Colon (tissue), 2 donors: ENCODE measurements around the gene SEMA6C.

Experiments used
- FAIRE-seq: peaks from 2 replicates; lab custom pipeline; 2012; peaks lifted over from hg19 to GRCh38; lab: Jason Lieb, UNC
- donor health status: control.
- donor health status: control.

The SEMA6C gene

DNA sequence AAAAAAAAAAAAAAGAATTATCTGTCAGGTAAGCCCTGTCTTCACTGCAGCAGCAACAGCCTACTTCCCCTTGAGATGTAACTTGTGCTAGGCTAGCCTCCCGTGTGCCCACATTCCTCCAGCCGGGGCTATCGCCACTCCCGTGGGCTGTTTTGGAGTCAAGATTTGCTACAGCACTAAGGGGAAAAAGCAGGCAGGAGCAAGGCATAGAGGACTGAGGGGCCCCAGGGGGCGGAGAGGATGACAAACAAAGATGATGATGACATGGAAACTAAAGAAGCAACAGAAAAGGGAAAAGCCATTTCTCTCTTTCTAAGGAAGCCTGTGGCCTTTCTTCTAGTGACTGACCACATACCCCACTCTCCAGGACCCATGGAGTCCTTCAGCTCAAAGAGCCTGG lies 11.9 kb upstream of the SEMA6C start:
- no peak for FAIRE-seq

DNA sequence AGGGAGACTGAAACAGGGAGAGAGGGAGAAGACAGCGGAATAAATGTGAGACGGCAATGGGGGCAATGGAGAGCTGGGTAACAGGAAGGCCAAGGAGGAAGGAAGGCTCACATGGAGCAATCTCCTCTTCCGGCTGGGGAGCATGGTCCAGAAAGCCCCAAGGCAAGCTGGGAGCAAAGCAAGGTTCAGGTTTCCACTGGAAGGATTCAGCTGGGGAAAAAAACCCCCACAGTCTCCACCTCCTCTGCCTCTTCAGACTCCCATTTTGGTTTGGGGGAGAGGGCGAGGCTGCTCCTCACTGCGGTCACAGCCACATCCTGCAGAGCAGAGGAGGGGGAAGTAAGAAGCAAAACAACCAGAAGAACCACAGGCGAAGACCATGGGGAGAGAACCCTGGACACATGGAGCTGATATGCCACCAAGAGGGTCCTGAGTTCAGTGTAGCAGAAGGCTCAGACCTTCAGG lies 10.7 kb upstream of the SEMA6C start:
- no peak for FAIRE-seq

DNA sequence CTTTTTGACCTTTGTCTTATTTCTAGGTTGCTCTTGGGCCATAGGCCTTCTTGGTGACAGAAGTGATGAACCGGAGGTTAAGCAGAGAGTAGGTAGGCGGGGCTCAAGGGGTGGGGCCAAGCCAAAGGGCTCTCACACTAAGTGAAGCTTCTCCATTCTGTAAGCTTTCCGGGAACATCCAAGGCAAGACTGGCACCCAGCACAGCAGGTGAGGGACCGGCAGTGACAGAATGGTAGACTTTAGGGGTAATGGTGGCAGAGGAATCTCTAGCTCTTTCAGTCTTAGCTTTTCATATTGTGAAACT lies 10.0 kb upstream of the SEMA6C start, which contains the start of gene TNFAIP8L2:
Gene TNFAIP8L2, plus strand, starts transcription at position 135 of the 305 bp plus-strand sequence. CDS start 2,049 bp downstream, outside the sequence.
- no peak for FAIRE-seq

DNA sequence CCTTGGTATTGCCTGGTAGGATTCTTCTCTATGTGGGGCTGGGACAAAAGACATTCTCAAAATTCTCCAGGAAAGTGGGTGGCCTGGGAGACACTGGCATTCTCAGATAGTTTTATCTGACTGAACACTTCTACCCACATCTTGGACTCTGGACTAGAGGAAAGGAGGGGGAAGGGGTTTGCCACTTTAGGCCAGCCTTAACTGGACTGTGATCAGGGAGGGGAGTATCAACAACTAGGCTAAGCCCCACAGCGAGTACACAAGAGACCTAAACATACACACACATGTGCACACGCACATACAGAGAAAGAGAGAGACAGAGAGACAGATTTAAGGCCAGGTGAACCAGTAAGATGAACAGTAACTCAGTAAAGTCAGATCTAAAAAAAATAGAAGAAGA lies 1.2 kb upstream of the SEMA6C start:
- FAIRE-seq, result no peak

DNA sequence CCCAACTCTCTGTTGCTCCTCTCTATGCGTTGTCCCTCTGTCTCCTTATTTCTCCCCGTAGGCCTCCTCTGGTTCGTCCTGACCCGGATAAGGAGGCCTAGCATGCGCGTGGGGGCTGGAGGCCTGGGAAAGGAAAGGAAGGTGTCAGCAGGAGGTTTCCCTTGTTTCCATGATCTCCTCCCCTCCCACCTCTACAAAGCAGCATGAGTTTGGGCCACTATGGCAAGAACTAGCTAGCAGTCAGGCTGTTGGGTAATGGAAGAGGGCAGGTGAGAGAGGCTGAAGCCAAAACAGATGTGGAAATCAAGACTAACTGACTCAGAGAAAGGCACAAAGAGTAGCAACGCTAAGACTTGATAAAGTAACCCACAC lies 687 bp upstream of the SEMA6C start:
- FAIRE-seq, result no peak

DNA sequence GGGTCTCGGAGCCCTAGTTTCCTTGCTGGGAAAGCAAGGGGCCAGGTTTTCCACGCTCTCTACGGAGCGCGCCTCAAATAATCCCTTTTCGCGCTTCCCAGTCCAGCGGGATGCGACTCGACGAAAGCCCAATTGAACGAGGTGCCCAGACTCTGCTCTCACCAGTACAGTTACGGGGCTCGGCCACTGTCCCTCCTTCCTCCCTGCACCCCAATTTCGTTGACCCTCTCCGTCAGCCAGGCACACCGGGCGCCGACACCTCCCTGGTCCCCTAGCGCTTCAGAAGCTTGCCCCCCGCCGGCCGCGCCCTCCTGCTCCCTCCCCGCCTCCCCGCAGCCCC lies 389 bp downstream of the SEMA6C start:
- no peak for FAIRE-seq

DNA sequence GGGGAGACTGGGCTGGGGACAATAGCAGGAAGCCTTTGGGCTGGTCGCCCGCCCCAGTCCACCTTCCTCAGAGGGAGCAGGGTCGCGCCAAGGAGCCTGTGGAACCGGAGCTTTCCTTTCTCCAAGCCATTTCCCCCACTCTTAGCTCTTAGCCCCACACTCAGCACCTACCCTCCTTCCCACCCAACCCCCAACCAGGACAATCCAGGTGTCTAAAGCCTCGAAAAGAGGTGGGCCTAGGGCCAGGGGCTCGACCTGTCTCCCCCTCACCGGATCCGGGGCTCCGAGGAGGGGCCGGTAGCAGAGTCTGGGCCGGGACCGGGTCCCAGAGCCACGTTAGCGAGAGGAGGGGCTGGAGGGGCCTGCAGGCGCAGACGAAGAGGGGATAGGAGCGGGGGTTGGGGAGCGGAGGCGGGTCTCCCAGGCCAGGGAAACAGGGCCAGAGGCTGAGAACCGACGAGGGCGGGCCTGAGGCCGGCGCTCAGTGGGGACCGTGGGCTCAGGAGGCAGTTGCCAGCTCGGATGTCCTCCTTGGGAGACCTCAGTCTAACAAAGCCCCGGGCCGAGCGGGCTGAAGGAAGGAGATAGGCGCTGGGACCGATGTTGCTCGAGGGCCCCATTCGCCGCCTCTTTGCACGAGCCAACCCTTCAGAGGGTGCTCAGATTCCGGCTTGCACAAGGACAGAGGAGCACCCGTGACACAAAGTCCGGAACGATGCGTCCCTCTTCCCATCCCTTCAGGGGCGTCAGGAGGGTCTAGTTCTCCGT lies 943 bp downstream of the SEMA6C start:
- no peak for FAIRE-seq

DNA sequence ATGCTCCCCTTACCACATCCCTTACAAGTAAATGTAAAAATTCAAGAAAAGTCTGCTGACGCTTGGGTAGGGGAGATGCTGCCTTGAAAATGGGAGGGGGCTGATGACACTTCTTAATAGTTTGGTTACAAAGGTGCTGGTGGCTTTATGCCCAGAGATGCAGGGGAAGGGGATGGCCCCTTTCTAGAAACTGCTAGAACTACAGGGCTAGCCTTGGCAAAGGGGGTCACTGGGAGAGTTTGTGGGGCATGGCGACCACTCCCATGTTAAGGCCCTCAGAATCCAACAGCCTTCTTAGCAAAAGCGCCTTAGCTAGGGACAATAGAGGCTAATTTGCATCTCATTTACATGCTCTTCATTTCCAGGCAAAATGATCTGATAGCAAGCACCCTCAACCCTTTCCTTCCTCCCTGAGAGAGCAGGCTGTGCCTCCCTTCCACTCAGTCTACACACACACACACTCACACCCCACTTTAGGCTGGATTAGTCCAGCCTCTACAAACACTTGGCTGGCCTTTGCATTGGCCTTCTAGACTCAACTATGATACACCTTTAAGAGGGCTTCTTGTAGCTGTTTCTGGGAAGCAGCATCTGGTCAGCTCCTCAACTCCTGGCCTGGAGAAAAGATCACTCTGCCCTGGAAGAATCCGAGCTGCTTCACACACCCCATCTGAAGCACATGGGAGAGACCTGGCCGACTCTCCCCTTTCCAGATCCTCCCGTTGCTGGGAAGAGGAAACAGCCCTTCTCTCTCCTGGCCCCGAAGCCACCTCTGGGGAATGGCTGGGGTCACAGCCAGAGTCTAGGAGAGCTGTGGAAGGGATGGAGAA lies 1.7 kb downstream of the SEMA6C start:
- FAIRE-seq, result no peak

DNA sequence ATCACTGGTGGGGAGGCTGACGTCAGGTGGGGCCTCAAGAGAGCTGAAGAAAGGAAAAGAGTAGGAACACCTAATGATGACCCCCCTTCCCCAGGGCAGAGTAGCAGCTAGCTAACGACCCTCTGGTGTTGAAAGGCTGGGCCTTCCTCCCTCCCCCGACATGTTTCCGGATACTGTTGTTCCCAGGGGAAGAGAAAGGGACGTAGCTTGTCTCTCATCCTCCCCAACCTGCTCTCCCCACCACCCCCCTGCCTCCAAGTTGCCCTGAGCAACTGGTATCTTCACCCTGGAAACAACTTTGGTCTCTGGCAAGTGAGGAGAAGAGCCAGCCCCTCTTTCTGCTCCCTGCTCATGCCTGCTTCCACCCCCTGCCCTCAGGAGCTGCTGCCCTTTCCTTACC lies 2.4 kb downstream of the SEMA6C start:
- no peak for FAIRE-seq

DNA sequence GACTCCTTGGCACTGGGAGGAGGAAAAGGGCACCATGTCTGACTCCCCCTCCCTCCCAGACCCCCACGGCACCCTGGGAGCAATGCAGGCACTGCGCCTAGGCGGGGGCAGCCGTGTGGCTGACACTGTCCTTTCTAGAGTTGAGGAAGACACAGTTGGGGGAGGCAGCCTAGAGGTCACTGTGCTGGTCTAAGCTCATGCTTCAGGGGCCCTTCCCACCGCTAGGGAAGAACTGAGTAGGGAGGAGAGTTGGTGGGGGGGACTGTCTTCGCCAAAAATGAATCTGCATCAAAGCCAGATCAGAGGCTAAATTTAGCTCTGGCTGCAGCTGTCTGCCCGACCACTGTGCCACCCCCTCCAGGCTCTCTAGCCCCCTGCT lies 3.4 kb downstream of the SEMA6C start:
- FAIRE-seq, result no peak

DNA sequence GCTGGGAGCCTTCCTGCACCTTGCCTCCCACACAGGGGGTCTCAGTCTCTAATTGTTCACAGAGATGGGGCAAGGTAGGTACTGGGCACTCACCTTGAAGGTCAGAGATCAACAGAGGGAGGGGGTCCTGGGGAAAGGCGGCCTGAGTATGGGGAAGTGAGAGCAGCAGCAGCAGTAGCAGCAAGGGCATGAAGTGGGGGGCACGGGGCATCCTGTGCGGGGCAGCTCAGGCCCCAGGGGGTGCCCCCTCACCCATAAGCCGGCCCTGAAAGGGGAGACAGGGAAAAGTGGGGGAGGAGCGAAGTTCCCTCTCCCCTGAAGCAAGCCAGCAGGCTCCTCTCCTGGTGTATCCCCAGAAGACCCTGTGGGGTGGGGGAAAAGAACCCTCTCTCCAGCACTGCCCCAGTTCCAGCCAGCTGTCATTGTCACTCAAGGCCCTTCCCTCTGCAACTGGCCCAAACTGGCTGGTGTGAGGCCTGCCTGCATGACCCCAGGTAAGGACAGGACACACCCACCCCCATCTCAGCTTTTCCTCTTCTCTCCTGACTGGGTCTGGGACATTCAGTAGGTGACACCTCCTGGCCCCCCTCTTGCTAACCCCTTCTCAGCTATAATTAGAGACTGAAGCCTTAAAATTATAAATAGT lies 3.9 kb downstream of the SEMA6C start:
- no peak for FAIRE-seq

DNA sequence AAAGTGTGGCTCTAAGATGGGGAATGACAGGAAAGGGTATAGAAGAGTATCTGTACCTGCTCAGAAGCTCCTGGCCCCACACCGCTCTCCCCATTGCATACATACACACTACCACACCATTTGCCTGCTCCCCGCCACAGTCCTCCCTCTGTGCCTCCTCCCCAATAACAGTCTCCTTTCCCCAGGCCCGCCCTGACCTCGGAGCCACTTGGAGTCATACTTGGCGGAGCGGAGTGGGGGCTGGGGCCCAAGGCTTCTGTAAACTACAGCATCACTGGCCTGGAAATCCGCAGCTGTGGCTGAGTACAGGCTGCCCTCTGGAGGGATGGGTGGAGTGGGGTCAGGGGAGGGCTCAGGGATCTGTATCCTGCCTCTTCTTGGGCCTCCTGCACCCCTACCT lies 8.6 kb downstream of the SEMA6C start:
- FAIRE-seq, result no peak

DNA sequence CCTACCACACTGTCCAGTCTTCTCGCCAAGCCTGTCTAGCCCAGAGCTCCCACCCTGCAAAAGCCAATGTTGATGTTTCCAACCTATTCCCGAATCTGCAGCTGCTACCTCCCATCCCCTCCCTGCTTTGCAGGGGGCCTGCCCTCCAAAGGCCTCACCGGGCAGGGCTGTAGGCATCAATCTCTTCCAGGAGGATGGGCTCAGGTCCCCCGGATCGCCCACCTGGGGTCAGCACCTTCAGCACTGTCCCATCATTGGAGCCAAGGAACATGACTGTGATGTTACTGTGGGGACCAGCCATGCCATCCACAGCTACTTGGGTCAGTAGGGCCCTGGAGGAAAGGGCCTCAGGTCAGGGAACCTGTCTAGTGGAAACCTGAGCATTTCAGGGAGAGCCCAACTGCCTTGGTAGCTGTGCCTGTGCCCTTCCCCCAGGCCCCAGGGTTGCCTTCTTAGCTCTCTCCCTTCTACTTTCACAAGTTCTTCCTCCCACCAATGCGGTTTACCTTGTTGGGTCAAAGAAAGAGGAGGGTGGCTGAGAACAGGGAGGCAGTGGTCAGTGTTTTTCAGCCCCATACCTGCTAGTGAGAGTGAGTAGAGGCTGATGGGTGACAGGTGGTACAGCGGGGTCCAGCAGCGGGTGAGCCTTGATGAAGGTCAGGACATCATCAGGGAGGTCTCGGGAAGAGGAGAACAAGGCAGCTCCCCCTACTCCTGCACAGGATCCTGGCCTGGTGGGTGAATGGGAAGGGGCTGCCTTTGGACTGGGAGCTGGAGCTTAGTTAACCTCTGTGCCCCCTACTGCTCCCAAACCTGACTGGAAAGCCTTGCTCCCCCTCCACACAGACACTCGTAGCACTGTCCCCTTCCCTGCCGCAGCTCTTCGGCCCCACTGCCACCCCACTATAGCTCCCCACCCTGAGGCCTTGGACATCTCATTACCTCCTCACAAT lies 10.7 kb downstream of the SEMA6C start:
- no peak for FAIRE-seq

DNA sequence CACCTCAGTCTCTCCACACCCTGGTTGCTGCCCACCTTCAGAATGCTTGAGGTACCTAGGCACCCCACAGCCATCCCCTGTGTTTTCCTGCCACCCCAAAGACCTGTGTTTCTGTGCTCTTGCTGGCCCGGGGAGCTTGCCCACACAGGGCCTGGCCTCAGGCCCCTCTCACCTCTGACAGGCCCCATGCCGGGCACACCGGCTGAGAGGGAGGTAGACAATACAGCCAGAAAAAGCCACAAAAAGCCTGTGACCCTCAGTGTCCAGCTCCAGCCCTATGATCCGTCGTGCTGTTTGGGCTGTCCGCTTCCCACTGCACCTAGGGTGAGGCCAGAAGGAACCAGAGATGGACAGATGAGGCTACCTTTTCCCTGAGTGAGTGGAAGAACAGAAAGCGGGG lies 11.4 kb downstream of the SEMA6C start:
- no peak for FAIRE-seq

DNA sequence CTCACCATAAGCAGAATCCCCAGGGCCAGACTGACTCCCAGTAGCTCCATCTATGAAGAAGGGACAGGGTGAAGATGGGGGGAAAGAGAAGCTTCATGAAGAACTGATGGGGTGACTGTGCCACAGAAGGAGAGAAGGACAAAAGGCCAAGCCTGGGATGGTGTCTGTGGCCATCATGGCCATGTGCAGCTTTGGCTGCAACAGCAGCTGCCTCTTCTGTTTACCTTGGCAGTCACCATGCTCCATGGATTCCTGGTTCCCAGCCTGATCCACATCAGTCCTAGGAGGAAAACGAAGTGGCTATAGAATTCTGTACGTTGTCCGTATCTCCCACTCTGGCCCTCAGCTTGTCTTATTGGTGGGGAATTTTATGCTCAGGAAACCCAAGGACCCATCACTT lies 12.0 kb downstream of the SEMA6C start:
- FAIRE-seq, result no peak

DNA sequence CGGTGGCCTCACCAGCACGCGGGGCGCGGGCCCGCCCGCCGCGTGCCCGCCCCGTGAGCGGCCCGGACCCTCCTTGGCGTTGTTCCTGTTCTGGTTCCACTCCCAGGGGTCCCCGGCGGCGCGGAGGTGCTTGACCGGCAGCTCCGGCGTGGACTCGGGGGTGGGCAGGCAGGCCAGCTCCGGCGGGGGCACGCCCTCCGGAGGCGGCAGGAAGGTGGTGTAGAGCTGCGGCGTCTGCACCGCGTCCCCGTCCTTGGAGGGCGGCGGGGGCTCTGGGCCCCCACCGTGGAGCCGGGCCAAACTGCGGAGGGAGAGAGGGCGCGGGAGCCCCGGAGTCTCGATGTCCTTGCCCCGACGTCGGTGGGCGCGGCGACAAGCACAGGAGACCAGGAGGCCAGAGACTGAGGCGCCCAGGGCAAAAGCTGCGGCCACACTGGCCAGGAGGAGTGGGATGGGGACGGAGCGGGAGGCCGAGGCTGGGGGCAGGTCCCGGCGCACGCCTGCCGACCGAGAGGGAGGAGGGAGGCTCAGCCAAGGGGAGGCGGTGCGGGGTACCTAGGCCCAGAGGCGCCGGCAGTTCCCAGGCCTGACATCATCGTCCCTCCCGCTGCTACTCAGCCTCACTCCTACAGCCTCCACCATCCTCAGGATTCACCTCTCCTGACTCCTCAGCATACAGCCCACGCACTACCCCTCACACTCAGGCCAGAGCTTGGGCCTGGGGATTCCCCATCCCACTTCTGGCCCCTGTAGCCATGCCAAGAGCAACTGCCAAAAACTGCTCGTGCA lies 13.2 kb downstream of the SEMA6C start:
- no peak for FAIRE-seq

DNA sequence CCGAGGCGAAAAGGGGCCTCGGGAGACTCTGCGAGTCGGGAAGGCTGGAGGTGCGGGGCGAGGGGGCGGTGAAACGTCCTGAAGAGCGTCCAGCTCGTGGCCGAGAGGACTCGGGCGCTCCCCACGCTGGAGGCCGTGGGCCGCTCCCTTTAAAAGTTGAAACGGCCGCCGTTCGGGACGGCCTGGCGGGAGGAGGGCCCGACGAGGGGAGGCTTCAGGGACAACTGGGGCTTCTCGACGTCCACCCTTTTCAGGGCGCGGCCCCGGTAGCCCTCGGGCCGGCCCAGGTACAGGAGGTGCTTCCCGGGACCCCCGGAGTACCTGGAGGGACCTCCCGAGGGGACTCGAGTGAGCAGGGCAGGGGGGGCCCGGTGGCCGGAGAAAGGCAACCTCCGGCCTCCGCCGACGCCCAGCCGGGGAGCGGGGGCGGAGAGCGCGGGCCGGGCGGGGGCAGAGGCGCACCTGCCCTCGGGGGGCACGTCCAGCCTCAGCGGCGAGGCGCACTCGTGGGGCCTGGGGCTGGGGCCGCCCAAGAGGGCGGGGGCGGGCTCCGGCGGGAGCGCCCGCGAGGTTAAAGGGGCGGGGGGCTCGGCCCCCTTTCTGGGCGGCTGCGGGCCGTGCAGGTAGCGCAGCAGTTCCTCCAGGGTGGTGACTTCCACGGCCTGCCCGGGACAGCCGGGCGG lies 14.0 kb downstream of the SEMA6C start:
- no peak for FAIRE-seq

DNA sequence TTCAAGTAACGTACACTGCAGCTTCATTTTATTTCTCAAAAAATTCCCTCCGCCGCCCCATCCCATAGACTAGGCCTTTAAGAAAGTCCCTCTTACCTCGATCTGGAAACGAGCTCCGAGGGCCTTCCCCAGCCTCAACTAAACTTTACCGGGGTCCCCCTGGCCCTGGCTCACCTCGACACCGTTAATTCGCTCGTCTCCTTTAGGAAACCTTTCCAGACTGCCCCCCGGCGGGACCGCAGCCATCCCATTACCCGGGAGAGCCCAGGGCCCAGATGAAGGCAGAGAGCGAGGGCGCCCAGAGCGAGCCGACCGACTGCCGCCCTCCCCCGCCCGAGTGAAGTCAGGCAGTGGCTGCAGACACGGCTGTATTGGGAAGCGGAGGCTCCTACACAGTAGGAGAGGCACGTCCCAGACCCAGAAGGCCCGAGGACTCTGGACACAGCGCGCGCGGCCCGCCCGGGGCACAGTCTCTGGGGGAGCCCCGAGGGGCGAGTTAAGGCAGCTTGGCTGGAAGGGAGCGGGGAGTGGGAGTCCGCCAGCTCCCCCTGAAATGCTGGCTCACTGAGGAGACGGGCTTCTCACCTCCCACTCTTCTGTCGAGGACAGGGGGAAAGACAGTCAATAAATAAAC lies 14.6 kb downstream of the SEMA6C start:
- no peak for FAIRE-seq

DNA sequence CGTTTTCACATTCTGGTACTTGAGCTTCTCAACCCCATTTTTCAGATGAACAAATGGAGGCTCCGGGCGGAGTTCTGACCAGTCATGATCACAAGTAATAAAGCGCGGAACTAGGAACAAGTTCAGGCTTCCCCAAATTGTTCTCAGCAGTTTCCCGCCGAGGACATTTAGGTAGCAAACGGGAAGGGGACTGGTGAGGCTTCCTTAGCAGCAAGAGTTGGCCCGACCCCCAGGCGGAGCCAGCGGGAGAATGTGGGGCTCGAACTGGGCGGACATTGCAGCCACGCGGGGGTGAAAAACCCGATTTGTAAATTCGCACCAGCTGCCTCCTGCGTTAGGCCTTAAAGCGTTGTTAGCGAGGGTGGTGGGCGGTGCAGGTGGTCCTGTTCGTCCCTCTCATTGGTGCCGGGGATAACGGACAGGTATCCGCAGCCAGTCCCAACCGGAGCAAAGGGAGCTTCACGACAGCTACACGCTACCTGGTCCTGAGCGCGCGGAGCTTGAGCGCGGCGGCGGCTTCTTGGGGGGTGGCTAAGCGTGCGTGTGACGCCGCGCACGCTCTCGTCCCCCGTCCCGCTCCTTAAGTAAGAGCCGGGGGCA lies 15.3 kb downstream of the SEMA6C start:
- no peak for FAIRE-seq

DNA sequence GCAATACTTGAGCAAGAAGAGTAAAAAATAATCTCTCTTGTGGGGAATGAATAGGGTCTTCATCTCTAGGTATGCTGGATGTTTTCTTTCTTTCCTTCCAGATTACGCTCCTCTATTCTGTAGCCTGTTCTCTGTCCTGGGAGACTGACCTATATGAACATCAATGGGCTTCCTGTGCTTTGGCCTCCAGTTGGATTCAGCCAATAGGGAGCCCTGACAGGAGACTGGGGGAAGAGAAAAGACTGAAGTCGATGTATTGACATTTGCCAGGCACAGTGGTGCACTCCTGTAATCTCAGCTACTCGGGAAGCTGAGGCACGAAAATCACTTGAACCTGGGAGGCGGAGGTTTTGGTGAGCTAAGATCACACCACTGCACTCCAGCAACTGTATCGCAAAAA lies 17.6 kb downstream of the SEMA6C start:
- FAIRE-seq, result no peak
